Epithelial cell of proximal tubule (primary cell): Measurements from ENCODE around the gene EGFLAM. TPM values are rescaled to one million over a fixed set of nuclear protein-coding genes. Genes with fewer than 3 reads are reported as not detected.

Experiments used
- DNase-seq: peaks from one replicate; pipeline ENCODE4 v3.0.0-alpha.2; 2011; ENCODE audit warnings: low read depth
- H3K4me3 ChIP-seq: 2 replicates; pipeline ENCODE4 v1.5.1; 2011; ENCODE audit warnings: low read depth, mild to moderate bottlenecking, low read length
- CTCF ChIP-seq: conservative IDR thresholded peaks from 2 replicates; pipeline ENCODE4 v1.5.1; 2012; ENCODE audit warnings: low read depth, mild to moderate bottlenecking, low read length
- total RNA-seq: library from RNA; depleted of rRNA; stranded (reverse); fragments of >200 nt; gene quantifications from 2 replicates; pipeline ENCODE4 v1.2.3, GENCODE V29; 2015

EGFLAM gene
- total RNA-seq, 1 donor from 2014 or later, result 0.17 TPM

- TF ChIP-seq CTCF, result no peak
- no peak overlapping the region for H3K4me3 ChIP-seq
- no peak for DNase-seq
Observed at GRCh38 chr5:38367410-38367809, 109.1 kb downstream of the EGFLAM start.

- TF ChIP-seq CTCF, result no peak
- no peak for DNase-seq
- H3K4me3 ChIP-seq, result no peak overlapping the region
Observed at GRCh38 chr5:38367966-38368365, 109.6 kb downstream of the EGFLAM start.

- no peak for DNase-seq
- no peak overlapping the region for H3K4me3 ChIP-seq
- TF ChIP-seq CTCF, result no peak
Observed at GRCh38 chr5:38369692-38370091, 111.3 kb downstream of the EGFLAM start.

GRCh38 chr5:38370358-38371100 is 112.2 kb downstream of the EGFLAM start:
- H3K4me3 ChIP-seq, result no peak overlapping the region
- no peak for TF ChIP-seq CTCF
- no peak for DNase-seq

- H3K4me3 ChIP-seq, result no peak overlapping the region
- TF ChIP-seq CTCF, result no peak
- DNase-seq, result no peak
Observed at GRCh38 chr5:38371596-38371995, 113.2 kb downstream of the EGFLAM start.

- DNase-seq, result no peak
- H3K4me3 ChIP-seq, result no peak overlapping the region
- no peak for TF ChIP-seq CTCF
Observed at GRCh38 chr5:38373743-38374142, 115.4 kb downstream of the EGFLAM start.

GRCh38 chr5:38375423-38375822 is 117.1 kb downstream of the EGFLAM start:
- no peak for DNase-seq
- no peak overlapping the region for H3K4me3 ChIP-seq
- no peak for TF ChIP-seq CTCF
